HepG2 (cell line): ENCODE data around the gene ATRIP. TPM values are rescaled to one million over a fixed set of nuclear protein-coding genes. Genes with fewer than 3 reads are reported as not detected.
A peak's percentile ranks its signal among the peaks of the same experiment; 100 is the strongest.

Experiments
- ATAC-seq: fragments of 200-7000 bp; cut with Tn5 transposase; 3 replicates; pipeline ENCODE4 v1.9.1; 2020; ENCODE audit warnings: mild to moderate bottlenecking, moderate library complexity
- BruUV-seq: library from RNA; stranded (reverse); fragments of 400-500 nt; replicated peaks from 2 replicates; lab custom pipeline; 2021; lab: Mats Ljungman, UMichigan
- CTCF ChIA-PET: fragments of 300-600 bp; formaldehyde crosslinking; extraction: SDS; loops from one replicate; lab custom pipeline; 2021; ENCODE audit warnings: low total read pairs, inconsistent platforms, low intra/inter-chr PET ratio; lab: Yijun Ruan, JAX
- POLR2A ChIA-PET: fragments of 350-600 bp; sonication (Branson Sonifier 250); formaldehyde crosslinking; loops from one replicate; lab custom pipeline; 2020; ENCODE audit warnings: antibody characterized with exemption, inconsistent platforms; lab: Yijun Ruan, JAX
- DNase-seq: peaks from one replicate; pipeline ENCODE4 v3.0.0-alpha.2; 2015; ENCODE audit warnings: low spot score
- FAIRE-seq: peaks from 3 replicates; lab custom pipeline; 2011; peaks lifted over from hg19 to GRCh38; lab: Jason Lieb, UNC
- H2AFZ ChIP-seq: one replicate; pipeline ENCODE4 v1.6.1; 2011; ENCODE audit warnings: low read length, inconsistent platforms
- H3K27ac ChIP-seq: fragments of 300-600 bp; 3 replicates; pipeline ENCODE4 v1.8.0; 2011; ENCODE audit warnings: mixed run types, mild to moderate bottlenecking, mixed read lengths, low read length, inconsistent platforms; ENCODE audit not compliant: insufficient read depth; ENCODE audit errors: extremely low read length
- H3K27me3 ChIP-seq, 2 experiments: fragments of 200-600 bp in 1 of 2; 2 replicates in 1 of 2; 3 replicates in 1 of 2; pipeline versions ENCODE4 v1.6.0 to v1.8.0; 2011; ENCODE audit warnings: low read length in 2 of 2, mild to moderate bottlenecking in 2 of 2, moderate library complexity in 2 of 2, inconsistent platforms in 1 of 2; ENCODE audit not compliant: insufficient read depth in 2 of 2, control insufficient read depth in 1 of 2
- H3K36me3 ChIP-seq, 2 experiments: fragments of 200-600 bp in 1 of 2; replicated peaks in 1 of 2; 2 replicates in 1 of 2; 3 replicates in 1 of 2; pipeline versions ENCODE4 v1.5.1 to v1.8.0; 2011; ENCODE audit warnings: low read length in 2 of 2, inconsistent platforms in 1 of 2; ENCODE audit not compliant: insufficient read depth in 2 of 2, control insufficient read depth in 1 of 2
- H3K4me1 ChIP-seq: 2 replicates; pipeline ENCODE4 v1.5.1; 2012; ENCODE audit warnings: low read length, inconsistent platforms; ENCODE audit not compliant: insufficient read depth
- H3K4me2 ChIP-seq: 2 replicates; pipeline ENCODE4 v1.6.0; 2011; ENCODE audit warnings: low read depth, low read length, inconsistent platforms
- H3K4me3 ChIP-seq, 3 experiments: fragments of 200-600 bp in 1 of 3; sonication (generic), shearing (Covaris generic) in 1 of 3; replicated peaks in 1 of 3; 2 replicates each; pipeline ENCODE4 v1.5.1; 2011 to 2016; ENCODE audit warnings: low read length in 3 of 3, inconsistent platforms in 2 of 3, low read depth in 2 of 3, mild to moderate bottlenecking in 2 of 3, control low read depth in 1 of 3, mixed read lengths in 1 of 3; ENCODE audit not compliant: insufficient read depth in 1 of 3
- H3K79me2 ChIP-seq: one replicate; pipeline ENCODE4 v1.6.1; 2011; ENCODE audit warnings: low read length, inconsistent platforms; ENCODE audit not compliant: insufficient read depth
- H3K9ac ChIP-seq: 2 replicates; pipeline ENCODE4 v1.6.0; 2011; ENCODE audit warnings: mild to moderate bottlenecking, low read depth, low read length, inconsistent platforms; ENCODE audit not compliant: insufficient read depth
- H3K9me3 ChIP-seq: 2 replicates; pipeline ENCODE4 v1.5.1; 2012; ENCODE audit warnings: mild to moderate bottlenecking, low read length
- H4K20me1 ChIP-seq: 2 replicates; pipeline ENCODE4 v1.6.0; 2011; ENCODE audit warnings: inconsistent platforms, mild to moderate bottlenecking, low read length, moderate library complexity; ENCODE audit not compliant: insufficient read depth
- AGO2 ChIP-seq: fragments of 200-400 bp; formaldehyde crosslinking; optimal IDR thresholded peaks from 2 replicates; pipeline ENCODE3; 2017; ENCODE audit warnings: mild to moderate bottlenecking, low read depth, low read length, moderate library complexity
- ARNT2 ChIP-seq: sonication (generic); formaldehyde crosslinking; IDR thresholded peaks from 2 replicates; pipeline ENCODE4 v1.8.0; 2022; ENCODE audit warnings: mild to moderate bottlenecking, low read depth, missing genetic modification reagents, moderate library complexity
- HMGA1 ChIP-seq: sonication (generic); formaldehyde crosslinking; conservative IDR thresholded peaks from 2 replicates; pipeline ENCODE4 v1.4.0; 2020; ENCODE audit warnings: missing genetic modification reagents
- MEIS2 ChIP-seq: sonication (generic); formaldehyde crosslinking; IDR thresholded peaks from 2 replicates; pipeline ENCODE4 v1.9.0; 2021; ENCODE audit warnings: mild to moderate bottlenecking, missing genetic modification reagents
- RBFOX2 ChIP-seq: fragments of 200-400 bp; formaldehyde crosslinking; IDR thresholded peaks from 2 replicates; pipeline ENCODE4 v1.6.1; 2017; ENCODE audit warnings: low read depth, mild to moderate bottlenecking, low read length
- RELA ChIP-seq: sonication (generic); formaldehyde crosslinking; IDR thresholded peaks from 2 replicates; pipeline ENCODE4 v1.4.0; 2020; ENCODE audit warnings: missing genetic modification reagents
- RORA ChIP-seq: sonication (generic); formaldehyde crosslinking; IDR thresholded peaks from 2 replicates; pipeline ENCODE4 v1.5.0; 2020; ENCODE audit warnings: mild to moderate bottlenecking, missing genetic modification reagents, moderate library complexity
- SALL2 ChIP-seq: sonication (generic); formaldehyde crosslinking; IDR thresholded peaks from 2 replicates; pipeline ENCODE4 v1.8.1; 2023; ENCODE audit warnings: mild to moderate bottlenecking, missing genetic modification reagents, inconsistent platforms
- WGBS: methylation state at CpG from one replicate; pipeline ENCODE4 v1.1.6; 2017; ENCODE audit warnings: low lambda C conversion rate; 5-methylcytosine and 5-hydroxymethylcytosine counted together
- in situ Hi-C: cut with HindIII; loops from 2 replicates; pipeline ENCODE4 v1.10.0; 2017; ENCODE audit warnings: low pct_unique_long_range_greater_than_20kb; ENCODE audit not compliant: extremely low pct_ligation_motif_present
- intact Hi-C: fragments of 100-400 bp; cut with micrococcal nuclease; formaldehyde crosslinking; loops from one replicate; pipeline ENCODE4 v1.10.0; 2022; ENCODE audit not compliant: unreplicated experiment
- polyA plus RNA-seq, 8 experiments: library from polyadenylated mRNA; depleted of rRNA in 3 of 8; stranded (reverse) in 7 of 8; unstranded in 1 of 8; fragments of >200 nt; fragmentation: Illumina TruSeq in 4 of 8; extraction: Trizol in 4 of 8; gene quantifications; 2 replicates each; pipeline versions ENCODE4 v1.2.1 to v1.2.3, GENCODE V29; 2011 to 2016; ENCODE audit warnings: low read depth in 4 of 8, missing spikeins in 1 of 8, mixed read lengths in 1 of 8; ENCODE audit not compliant: insufficient read depth in 1 of 8
- total RNA-seq, 5 experiments: library from RNA; depleted of rRNA; stranded (reverse); fragments of >200 nt; fragmentation: Illumina TruSeq; extraction: Trizol; gene quantifications; 2 replicates each; pipeline ENCODE4 v1.2.3, GENCODE V29; 2016; ENCODE audit warnings: low read depth in 1 of 5
- TF ChIP-seq, protein P1 (sequence below): IDR thresholded peaks from 2 replicates; pipeline ENCODE4 v1.6.1; 2016; ENCODE audit warnings: mild to moderate bottlenecking
- TF ChIP-seq, protein P2 (sequence below): sonication (generic); formaldehyde crosslinking; IDR thresholded peaks from 2 replicates; pipeline ENCODE4 v1.4.0; 2020; ENCODE audit warnings: mild to moderate bottlenecking, missing genetic modification reagents
- TF ChIP-seq, protein P3 (sequence below), 2 experiments: sonication (generic) in 1 of 2; formaldehyde crosslinking in 1 of 2; IDR thresholded peaks; 2 replicates each; pipeline versions ENCODE4 v1.4.0 to v1.6.1; 2016 to 2020; ENCODE audit warnings: borderline replicate concordance in 1 of 2, low read depth in 1 of 2, mild to moderate bottlenecking in 1 of 2, missing genetic modification reagents in 1 of 2

Gene ATRIP
- total and polyA plus RNA-seq, 2 of the 13 experiments (the other 11 are each of a cell fraction or from before 2014, with no cell fraction given) = 5.1 to 12.5 TPM

DNA sequence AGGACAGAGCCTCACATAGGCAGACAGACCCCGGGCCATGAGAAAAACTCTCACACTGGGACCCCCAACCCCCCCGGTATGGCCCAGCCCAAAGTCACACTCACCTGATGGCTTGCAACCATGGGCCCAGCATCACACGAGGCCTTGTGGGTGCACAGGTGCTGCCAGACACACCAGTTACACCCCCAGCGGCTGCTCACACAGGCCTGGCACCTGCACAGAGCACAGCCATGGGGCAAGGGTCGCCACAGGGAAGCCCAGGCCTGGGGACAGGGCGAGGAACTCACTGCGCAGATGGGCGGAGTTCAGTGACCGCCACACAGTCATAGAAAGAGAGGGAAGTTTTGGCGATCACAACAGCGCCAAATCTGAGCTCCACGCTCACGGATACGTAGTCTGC, 26.0 kb upstream of the ATRIP start:
- no TSS peak for BruUV-seq
- no peak for ATAC-seq
- in situ Hi-C loops = no loop called here
- DNase-seq = no peak
- H3K36me3 ChIP-seq = peaks cover 67 to 97% of the 10 kb centered on the region in 2 experiments
- H3K4me1 ChIP-seq = peaks cover 37% of the 10 kb centered on the region
- no peaks in the 10 kb centered on the region for H3K9me3 ChIP-seq
- ChIA-PET POLR2A (interaction anchor here (1.6 to 11.1 kb wide), 2 partner anchors 10 to 19 kb away, joined by 3 to 130 read pairs; partner anchors contain the start of genes CCDC51, PLXNB1 and TMA7), CTCF (no interaction called here)
- no peaks in the 10 kb centered on the region for H3K27me3 ChIP-seq
- no peak overlapping the region for H3K9ac ChIP-seq
- TF ChIP-seq, protein P1, sequence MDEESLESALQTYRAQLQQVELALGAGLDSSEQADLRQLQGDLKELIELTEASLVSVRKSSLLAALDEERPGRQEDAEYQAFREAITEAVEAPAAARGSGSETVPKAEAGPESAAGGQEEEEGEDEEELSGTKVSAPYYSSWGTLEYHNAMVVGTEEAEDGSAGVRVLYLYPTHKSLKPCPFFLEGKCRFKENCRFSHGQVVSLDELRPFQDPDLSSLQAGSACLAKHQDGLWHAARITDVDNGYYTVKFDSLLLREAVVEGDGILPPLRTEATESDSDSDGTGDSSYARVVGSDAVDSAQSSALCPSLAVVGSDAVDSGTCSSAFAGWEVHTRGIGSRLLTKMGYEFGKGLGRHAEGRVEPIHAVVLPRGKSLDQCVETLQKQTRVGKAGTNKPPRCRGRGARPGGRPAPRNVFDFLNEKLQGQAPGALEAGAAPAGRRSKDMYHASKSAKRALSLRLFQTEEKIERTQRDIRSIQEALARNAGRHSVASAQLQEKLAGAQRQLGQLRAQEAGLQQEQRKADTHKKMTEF (CRISPR knock-in tag) = no peak
- TF ChIP-seq HMGA1 (no peak), ARNT2 (no peak), RORA (CRISPR knock-in tag) (no peak), SALL2 (CRISPR knock-in tag) (no peak), RBFOX2 (peak; percentile 72), RELA (CRISPR knock-in tag) (no peak), MEIS2 (CRISPR knock-in tag) (no peak), AGO2 (peak; percentile 93)
- TF ChIP-seq, protein P2, sequence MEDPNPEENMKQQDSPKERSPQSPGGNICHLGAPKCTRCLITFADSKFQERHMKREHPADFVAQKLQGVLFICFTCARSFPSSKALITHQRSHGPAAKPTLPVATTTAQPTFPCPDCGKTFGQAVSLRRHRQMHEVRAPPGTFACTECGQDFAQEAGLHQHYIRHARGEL (CRISPR knock-in tag) = no peak
- TF ChIP-seq, protein P3, sequence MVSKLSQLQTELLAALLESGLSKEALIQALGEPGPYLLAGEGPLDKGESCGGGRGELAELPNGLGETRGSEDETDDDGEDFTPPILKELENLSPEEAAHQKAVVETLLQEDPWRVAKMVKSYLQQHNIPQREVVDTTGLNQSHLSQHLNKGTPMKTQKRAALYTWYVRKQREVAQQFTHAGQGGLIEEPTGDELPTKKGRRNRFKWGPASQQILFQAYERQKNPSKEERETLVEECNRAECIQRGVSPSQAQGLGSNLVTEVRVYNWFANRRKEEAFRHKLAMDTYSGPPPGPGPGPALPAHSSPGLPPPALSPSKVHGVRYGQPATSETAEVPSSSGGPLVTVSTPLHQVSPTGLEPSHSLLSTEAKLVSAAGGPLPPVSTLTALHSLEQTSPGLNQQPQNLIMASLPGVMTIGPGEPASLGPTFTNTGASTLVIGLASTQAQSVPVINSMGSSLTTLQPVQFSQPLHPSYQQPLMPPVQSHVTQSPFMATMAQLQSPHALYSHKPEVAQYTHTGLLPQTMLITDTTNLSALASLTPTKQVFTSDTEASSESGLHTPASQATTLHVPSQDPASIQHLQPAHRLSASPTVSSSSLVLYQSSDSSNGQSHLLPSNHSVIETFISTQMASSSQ (IDR thresholded peaks at IDR 0.05; ENCODE audit: low read depth) = no peak
- TF ChIP-seq, protein P3 (CRISPR knock-in tag; IDR thresholded peaks at IDR 0.05; ENCODE audit: borderline replicate concordance) = no peak
- FAIRE-seq = no peak
- no peak overlapping the region for H2AFZ ChIP-seq
- H3K27ac ChIP-seq = no peak overlapping the region
- WGBS = 96% methylated on average over 11 of the region's 14 CpGs
- no peak overlapping the region for H3K4me3 ChIP-seq
- intact Hi-C loops = no loop called here
- no peak overlapping the region for H3K4me2 ChIP-seq
- H3K79me2 ChIP-seq = peaks cover 41% of the 10 kb centered on the region
- H4K20me1 ChIP-seq = peaks cover 54% of the 10 kb centered on the region; the same call in 1 of the 2 replicates
